Brain pericyte (primary cell): ENCODE results near the gene KRTAP29-1.

Experiments used
- DNase-seq: peaks from one replicate; pipeline ENCODE4 v3.0.0-alpha.2; 2012; ENCODE audit warnings: low read depth, low spot score

KRTAP29-1 gene

GRCh38 chr17:41328207-41328606 lies 25.6 kb upstream of the KRTAP29-1 start:
- DNase-seq: no peak

- DNase-seq: no peak
Measured at GRCh38 chr17:41327411-41328120, 24.9 kb upstream of the KRTAP29-1 start.

GRCh38 chr17:41326173-41327145 lies 23.8 kb upstream of the KRTAP29-1 start:
- DNase-seq: no peak

GRCh38 chr17:41325611-41326010 lies 23.0 kb upstream of the KRTAP29-1 start:
- no peak for DNase-seq

- DNase-seq: no peak
Measured at GRCh38 chr17:41325126-41325525, 22.5 kb upstream of the KRTAP29-1 start.

GRCh38 chr17:41324180-41325075 lies 21.8 kb upstream of the KRTAP29-1 start:
- no peak for DNase-seq

- no peak for DNase-seq
Measured at GRCh38 chr17:41322903-41323895, 20.5 kb upstream of the KRTAP29-1 start.

GRCh38 chr17:41322094-41322902 lies 19.6 kb upstream of the KRTAP29-1 start:
- DNase-seq: no peak

- no peak for DNase-seq
Measured at GRCh38 chr17:41318231-41318630, 15.6 kb upstream of the KRTAP29-1 start.

- DNase-seq: no peak
Measured at GRCh38 chr17:41315814-41316445, 13.3 kb upstream of the KRTAP29-1 start.

- DNase-seq: no peak
Measured at GRCh38 chr17:41315204-41315794, 12.6 kb upstream of the KRTAP29-1 start, which contains the start of gene KRTAP17-1. TSS of gene KRTAP17-1 (minus strand) at chr17:41315710. CDS start at chr17:41315650, 60 bp downstream.

- no peak for DNase-seq
Measured at GRCh38 chr17:41311111-41311510, 8.5 kb upstream of the KRTAP29-1 start.

- no peak for DNase-seq
Measured at GRCh38 chr17:41308918-41309359, 6.3 kb upstream of the KRTAP29-1 start, which contains the start of gene KRTAP16-1. TSS of gene KRTAP16-1 (minus strand) at chr17:41309309. CDS start at chr17:41309253, 56 bp downstream.

GRCh38 chr17:41308251-41308917 lies 5.7 kb upstream of the KRTAP29-1 start:
- DNase-seq: no peak

GRCh38 chr17:41307647-41308046 lies 5.0 kb upstream of the KRTAP29-1 start:
- peak; percentile 49 for DNase-seq

GRCh38 chr17:41304091-41304490 lies 1.4 kb upstream of the KRTAP29-1 start:
- DNase-seq: no peak

GRCh38 chr17:41302981-41303380 lies 330 bp upstream of the KRTAP29-1 start:
- DNase-seq: no peak
